Fibroblast of upper back skin (primary cell): Measurements from ENCODE around the gene SEMA4B.
"Not testable (repeated sequence)": the region's sequence is repeated elsewhere in the genome, so short reads cannot be mapped to it uniquely, and the experiment has no call there.

Experiments used
- DNase-seq: peaks from one replicate; pipeline ENCODE4 v3.0.0-alpha.2; 2013

SEMA4B gene, protein sequence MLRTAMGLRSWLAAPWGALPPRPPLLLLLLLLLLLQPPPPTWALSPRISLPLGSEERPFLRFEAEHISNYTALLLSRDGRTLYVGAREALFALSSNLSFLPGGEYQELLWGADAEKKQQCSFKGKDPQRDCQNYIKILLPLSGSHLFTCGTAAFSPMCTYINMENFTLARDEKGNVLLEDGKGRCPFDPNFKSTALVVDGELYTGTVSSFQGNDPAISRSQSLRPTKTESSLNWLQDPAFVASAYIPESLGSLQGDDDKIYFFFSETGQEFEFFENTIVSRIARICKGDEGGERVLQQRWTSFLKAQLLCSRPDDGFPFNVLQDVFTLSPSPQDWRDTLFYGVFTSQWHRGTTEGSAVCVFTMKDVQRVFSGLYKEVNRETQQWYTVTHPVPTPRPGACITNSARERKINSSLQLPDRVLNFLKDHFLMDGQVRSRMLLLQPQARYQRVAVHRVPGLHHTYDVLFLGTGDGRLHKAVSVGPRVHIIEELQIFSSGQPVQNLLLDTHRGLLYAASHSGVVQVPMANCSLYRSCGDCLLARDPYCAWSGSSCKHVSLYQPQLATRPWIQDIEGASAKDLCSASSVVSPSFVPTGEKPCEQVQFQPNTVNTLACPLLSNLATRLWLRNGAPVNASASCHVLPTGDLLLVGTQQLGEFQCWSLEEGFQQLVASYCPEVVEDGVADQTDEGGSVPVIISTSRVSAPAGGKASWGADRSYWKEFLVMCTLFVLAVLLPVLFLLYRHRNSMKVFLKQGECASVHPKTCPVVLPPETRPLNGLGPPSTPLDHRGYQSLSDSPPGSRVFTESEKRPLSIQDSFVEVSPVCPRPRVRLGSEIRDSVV

DNA sequence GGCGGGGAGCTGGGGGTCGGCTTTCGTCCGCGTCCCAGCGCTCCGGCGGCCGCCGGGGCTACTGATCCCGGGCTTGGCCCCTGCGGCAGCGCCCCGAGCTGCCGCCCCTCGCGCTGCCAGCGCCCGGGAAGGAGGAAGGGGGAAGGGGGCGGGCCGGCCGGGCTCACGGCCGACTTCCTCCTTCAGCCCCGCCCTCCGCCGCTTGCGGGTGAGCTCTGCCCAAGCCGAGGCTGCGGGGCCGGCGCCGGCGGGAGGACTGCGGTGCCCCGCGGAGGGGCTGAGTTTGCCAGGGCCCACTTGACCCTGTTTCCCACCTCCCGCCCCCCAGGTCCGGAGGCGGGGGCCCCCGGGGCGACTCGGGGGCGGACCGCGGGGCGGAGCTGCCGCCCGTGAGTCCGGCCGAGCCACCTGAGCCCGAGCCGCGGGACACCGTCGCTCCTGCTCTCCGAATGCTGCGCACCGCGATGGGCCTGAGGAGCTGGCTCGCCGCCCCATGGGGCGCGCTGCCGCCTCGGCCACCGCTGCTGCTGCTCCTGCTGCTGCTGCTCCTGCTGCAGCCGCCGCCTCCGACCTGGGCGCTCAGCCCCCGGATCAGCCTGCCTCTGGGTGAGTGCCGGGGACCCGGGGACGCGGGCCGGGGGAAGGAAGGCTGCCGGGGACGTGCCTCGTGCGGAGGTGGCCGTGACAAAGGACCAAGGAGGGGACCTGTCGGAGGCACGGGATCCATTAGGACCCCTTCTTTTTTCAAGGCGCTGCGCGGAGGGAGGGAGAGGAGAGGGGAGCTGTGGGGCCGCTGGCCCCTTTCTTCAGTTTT, at the start of gene SEMA4B:
TSS of gene SEMA4B (plus strand) at position 201 of the 814 bp plus-strand sequence. CDS start at position 450, 249 bp downstream.
- peak; percentile 46 for DNase-seq

DNA sequence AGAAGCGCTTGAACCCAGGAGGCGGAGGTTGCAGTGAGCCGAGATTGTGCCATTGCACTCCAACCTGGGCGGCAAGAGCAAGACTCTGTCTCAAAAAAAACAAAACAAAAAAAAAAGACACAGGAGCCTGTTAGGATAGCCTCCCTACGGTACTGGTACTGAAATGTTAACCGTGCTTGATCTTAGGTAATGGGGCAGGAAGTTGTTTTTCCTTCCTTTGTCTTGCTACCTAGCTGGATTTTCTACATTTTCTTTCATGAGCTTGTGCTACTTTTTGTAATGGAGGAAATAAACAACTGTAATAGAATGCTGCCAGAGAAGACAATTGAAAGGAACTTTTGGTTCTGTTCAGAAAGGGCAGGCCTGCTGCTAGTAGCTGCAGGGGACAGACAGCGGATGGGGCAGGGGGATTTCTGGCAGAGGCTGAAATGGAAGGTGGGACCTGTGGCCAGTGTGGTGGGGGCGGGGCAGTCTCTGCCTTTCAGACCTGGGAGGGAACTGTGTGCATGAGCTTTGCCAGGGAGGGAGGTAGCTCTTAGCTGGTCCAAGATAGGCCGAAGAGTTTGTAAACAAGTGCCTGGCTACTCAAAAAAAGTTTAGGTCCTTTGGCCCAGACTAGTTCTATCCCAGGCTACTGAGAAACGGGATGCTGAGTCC, 49.0 kb upstream of the SEMA4B start:
- DNase-seq = no peak

DNA sequence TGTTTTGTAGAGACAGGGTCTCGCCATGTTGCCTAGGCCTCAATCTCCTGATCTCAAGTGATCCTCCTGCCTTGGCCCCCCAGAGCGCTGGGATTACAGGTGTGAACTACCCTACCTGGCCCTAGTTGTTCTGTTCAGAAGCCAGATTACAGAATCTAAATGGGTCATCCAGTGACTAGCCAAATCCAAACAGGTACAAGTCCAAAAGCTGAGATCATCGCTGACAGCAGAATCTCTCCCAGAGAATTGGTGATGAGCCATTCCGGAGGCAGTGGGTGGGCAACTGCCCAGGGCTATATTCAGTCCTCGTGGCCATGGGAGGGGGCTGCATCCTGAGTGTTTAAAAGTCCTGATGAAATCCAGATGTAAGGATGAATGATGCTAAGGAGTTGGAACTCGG, 47.5 kb upstream of the SEMA4B start:
- peak; percentile 38 for DNase-seq

DNA sequence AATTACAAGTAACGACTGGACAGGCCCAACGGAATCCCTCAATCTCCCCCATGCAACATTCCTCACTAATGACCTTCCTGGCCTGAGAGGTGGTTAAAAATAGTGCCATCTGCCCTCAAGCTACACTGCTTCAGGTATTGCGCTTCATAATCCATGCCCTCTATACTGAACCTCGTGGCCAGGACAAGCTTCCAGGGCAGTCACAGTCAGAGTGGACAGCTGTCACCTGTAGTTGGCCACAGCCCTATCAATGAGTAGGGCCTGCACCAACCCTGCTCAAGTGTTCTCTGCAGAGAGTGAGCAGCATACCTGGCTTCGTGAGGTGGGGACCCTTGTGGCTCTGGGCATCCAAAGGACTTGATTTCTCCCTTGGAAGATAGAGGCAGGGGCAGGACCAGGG, 46.9 kb upstream of the SEMA4B start:
- DNase-seq = no peak

DNA sequence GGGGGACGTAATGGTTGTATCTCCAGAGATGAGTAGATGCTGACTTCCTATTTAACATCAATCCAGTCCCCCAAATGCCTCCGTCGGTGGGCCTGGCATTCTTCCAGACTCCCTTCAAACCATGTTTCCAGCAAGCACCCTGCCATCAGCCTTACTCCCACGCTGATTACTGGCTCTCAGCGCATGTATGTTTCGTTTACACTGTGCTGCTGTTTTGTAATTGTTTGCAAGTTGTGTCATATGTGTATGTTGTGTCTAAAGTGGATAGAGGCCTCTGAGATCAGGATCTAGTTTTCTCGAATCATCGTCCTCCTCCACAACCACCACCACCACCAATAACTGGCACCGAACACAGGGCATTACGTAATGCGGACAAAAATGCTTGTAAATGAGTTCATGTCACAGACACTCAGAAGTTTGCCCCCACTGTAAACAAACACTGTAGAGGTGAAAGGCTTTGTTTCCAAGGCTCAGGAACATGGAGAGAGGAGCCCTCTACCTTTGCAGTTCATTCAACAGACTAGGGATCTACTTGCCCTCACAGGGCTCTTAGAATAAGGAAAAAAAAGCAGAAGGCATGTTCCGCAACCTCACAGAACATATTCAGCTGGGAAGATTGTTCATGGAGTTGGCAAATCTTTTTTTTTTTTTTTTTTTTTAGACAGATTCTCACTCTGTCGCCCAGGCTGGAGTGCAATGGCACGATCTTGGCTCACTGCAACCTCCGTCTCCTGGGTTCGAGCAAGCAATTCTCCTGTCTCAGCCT, 46.1 kb upstream of the SEMA4B start:
- no peak for DNase-seq

DNA sequence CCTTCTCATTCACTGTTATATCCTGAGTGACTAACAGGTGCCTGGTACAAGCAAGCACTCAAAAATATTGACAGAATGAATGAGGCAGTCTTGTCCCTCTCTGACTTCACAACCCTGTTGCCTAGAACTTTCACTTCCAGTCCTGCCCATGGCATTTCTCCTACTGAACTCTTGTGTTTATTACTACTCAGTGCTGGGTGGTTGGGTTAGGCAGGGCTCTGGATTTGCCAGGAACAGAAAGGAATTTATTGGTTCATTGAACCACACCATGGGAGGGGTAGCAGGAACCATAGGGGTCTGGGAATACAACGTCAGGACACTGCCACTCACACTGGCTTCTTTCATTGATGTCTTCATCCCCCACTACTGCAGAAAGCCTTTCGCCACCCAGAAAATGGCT, 41.9 kb upstream of the SEMA4B start:
- DNase-seq = no peak

DNA sequence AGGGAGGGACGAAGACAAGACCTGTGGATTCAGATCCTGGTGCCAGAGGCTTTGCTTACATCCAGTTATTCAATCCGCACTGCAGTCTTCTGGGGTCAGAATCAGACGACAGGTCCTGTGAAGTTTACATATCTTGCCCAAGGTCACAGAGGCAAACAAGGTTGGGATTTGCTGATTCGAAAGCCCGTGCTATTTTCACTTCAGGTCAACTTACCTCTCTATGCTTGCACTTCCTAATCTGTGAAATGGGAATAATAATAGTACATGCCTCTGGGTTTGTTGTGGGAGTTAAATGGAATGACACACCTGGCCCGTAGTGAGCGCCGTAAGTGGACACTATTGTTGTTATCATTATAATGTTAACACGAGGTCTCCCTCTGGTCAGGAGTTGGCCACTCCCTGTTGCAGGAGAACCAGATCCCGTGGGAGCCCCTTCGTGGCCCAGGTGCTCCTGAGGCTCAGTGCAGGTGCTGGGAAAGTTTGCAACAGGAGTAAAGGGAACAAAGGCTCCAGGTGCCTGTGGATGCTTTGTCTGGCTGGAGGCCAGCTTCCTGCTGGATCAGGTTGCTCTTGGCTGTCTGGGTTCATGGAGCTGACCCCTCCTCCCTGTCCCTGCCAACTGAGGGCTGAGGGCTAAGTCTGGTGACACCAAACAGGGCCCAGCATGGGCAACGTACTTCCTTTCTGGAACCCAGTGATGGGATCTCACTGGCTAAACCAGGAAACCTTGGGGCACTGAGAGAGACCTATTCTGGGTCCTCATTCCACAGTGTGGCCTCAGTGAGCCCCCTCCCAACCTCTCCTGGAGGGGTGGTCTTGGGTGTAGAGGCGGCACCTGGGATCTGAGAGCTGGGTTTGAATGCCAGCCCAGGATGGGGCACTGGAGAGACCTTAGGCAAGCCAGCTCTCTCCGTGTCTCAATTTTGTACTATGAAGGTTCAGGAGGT, 40.1 kb upstream of the SEMA4B start:
- DNase-seq = no peak

DNA sequence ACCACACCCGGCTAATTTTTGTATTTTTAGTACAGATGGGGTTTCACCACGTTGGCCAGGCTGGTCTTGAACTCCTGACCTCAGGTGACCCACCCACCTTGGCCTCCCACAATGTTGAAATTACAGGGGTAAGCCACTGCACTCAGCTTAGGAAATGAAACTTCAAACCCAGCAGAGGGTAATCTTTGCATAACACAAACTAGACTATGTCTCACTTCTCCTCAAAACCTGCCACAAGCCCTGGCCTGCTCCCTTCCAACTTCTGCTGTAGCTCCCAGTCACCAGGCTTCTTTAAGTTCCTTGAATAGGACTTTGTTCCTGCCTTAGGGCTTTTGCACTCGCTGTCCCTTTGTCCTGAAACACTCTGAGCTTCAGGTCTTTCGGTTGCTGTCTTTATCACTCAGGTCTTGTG, 39.2 kb upstream of the SEMA4B start:
- DNase-seq = no peak

DNA sequence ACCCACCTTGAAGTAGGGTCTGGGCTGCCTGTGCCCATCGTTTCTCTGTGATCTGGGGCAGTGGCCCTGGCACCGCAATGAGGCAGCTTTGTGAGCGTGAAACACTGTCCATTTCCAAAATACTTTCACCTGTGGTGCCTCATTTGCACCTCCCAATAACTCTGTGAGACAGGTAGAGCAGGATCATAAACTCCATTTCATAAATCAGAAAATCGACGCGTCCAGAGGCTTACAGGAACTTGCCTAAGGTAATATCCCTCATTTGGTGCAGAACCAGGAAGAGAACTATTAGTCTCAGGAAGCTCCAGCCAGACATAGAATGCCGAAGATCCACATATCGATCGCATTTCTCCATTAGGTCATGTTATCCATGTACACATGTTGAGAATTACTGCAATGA, 38.2 kb upstream of the SEMA4B start:
- no peak for DNase-seq

DNA sequence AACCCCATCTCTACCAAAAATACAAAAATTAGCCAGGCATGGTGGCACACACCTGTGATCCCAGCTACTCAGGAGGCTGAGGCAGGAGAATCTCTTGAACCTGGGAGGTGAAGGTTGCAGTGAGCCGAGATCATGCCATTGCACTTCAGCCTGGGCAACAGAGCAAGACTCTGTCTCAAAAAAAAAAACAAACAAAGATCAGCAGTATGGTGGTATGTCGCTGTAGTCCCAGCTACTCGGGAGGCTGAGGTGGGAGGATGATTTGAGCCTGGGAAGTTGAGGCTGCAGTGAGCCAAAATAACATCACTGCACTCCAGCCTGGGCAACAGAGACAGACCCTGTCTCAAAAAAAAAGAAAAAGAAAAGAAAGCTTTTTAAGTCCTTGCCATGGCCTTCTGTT, 36.9 kb upstream of the SEMA4B start:
- DNase-seq = not testable (repeated sequence)

DNA sequence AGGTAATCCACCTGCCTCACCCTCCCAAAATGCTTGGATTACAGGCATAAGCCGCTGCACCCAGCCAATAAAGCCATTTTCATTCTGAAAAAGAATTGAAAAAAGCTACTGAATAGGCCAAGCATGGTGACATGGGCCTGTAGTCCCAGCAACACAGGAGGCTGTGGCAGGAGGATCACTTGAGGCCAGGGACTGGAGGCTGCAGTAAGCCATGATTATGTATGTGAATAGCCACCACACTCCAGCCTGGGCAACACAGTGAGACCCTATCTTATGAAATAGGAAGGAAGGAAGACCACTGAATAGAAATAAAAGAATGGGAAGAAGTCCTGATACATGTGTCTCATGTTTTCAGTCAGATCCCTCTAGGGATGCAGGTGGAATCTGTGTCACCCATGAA, 36.0 kb upstream of the SEMA4B start:
- no peak for DNase-seq

DNA sequence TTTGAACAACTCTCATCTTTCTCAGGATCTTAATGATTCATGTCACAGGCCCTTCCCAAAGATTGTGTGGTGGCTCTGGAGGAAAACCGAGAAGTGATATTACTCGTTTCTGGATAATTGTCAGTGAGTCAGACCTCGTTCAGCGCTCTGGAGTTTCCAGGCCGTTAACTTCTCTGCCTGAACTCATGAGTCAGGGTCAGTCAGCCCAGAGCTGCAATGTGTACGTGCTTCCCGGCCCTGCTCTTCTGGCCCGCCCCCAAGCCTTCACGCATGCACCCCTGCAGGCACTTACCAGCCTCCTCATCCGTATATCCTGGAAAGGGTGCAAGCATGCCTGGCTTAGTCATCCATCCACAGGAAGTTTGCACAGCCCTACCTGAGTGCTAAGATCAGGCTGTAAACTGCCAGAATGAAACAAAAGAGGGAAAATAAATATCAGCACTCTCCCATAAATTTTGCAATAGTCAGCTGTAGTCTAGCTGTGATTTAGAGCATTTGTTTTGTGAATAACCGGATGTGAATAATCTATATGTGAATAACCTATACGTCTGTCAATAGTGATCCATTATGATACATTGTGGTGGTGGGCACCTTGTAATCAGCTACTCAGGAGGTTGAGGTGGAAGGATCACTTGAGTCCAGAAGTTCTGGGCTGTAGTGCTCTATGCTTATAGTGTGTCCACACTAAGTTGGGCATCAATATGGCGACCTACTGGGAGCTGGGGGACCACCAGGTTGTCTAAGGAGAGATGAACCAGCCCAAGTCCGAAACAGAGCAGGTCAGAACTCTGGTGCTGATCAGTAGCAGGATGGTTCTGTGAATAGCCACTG, 35.3 kb upstream of the SEMA4B start:
- DNase-seq = peak; percentile 99

DNA sequence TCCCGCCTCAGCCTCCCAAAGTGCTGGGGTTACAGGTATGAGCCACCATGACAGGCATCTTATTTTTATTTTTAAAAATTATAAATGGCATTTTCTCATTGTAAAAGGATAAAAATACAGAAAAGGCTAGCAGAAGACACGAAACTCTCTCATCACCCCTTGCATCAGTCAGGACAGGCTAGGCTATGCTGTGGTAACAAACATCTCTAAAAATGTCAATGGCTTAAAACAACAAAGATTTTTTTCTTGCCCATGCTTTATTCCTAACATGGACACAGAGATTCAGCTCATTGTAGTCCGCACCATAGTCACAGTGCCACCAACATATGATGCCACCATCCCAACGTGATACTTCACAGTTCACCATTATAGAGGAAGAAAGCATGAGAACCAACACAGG, 34.0 kb upstream of the SEMA4B start:
- DNase-seq = no peak

DNA sequence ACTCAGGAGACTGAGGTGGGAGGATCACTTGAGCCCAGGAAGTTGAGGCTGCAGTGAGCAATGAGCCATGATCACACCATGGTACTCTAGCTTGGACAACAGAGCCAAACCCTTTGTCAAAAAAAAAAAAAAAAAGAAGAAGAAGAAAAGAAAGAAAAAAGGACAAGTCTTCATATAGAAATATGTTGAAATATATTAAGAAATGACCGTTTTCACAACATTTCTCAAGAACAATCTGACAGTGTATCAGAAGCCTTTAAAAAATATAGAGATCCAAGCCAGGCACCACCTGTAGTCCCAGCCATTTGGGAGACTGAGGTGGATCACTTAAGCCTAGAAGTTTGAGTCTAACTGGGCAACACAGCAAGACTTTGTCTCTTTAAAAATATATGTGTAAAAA, 29.5 kb upstream of the SEMA4B start:
- DNase-seq = no peak

DNA sequence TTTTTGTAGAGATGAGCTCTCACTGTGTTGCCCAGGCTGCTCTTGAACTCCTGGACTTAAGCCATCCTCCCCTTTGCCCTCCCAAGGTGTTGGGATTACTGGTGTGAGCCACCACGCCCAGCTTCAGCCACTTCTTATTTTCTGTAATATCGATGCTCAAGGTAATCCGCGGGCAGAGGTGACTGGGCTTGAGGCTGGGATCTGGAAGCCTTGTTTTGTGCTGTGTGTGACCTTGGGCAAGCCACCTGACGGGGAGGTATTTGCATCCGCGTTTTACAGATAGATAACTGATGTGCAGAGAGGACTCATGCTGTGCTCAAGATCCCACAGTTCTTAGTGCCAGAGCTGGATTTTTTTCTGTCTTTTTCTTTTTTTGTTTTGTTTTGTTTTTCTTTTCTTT, 27.8 kb upstream of the SEMA4B start:
- DNase-seq = no peak

DNA sequence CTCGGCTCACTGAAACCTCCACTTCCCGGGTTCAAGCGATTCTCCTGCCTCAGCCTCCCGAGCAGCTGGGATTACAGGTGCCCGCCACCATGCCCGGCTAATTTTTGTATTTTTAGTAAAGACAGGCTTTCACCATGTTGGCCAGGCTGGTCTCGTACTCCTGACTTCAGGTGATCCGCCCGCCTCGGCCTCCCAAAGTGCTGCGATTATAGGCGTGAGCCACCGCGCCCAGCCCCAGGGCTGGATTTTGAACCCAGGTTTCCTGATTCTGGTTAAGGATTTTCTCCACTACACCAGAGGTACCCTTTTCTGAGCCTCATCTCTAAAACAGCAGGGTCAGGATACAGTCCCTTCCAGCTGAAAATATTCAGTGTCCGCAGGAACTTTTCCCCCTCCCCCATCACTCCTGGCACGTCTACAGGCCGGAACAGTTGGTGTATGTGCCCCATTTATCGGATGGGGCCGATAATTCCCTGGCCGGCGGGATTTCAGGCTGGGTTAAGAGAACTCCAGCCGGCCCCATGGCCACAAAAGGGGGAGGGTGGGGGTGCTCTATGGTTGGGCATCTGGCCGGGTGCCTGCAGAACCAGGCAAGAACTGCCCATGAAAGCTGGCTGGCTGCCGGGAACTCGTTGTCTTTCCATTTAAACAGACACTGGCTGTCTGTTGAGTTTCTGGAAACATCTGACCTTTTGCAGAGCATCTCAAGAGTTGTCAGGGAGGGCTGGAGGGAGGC, 26.8 kb upstream of the SEMA4B start:
- DNase-seq = no peak

DNA sequence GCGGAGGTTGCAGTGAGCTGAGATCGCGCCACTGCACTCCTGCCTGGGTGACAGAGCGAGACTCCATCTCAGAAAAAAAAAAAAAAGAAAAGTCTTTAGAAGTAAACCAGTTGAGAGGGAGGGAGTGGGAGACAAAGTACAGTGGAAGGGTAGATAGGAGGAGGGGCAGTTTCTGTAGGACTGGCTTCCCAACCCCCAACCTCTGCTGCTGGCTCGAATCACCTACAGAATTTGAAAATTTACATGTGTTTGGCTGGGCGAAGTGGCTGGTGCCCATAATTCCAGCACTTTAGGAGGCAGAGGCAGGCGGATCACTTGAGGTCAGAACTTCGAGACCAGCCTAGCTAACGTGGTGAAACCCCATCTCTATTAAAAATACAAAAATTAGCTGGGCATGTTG, 24.1 kb upstream of the SEMA4B start:
- no peak for DNase-seq

DNA sequence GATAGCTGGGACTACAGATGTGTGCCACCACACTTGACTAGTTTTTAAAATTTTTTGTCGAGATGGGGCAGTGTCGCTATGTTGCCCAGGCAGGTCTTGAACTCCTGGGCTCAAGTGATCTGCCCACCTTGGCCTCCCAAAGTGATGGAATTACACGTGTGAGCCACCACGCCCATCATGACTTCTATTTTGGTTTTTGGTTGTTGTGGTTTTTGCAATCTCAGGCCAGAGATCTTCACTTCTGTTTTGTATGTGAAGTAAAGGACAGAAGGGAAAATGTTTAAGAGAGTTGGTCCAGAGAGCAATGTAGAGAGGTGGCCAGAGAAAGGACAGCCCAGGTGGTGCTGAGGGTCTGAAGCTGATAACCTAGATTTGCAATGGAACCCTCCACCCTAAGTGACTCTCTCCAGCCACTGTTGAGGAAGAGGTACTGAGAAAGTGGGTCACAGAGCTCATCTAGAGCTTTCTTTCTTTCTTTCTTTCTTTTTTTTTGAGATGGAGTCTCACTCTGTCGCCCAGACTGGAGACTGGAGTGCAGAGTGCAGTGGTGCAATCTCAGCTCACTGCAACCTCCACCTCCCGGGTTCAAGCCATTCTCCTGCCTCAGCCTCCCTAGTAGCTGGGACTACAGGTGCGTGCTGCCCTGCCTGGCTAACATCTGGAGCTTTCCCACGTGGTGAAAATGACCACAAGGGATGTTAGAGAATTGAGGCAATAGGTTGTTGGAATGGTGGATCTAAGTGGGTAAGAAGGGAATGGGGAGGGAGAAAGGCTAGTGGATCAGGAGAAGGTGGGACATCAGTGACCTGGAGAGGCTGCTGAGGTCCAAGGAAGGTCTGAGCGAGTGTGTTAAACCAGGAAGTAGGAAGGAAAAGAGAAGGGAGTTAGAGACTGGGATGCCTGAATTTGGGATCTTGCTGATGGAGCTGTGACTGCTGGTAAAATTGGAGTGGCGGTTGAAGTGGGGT, 22.4 kb upstream of the SEMA4B start:
- no peak for DNase-seq
